GM19372 (cell line): Measurements from ENCODE around the gene CDC42EP4.

Experiments
- ATAC-seq: cut with Tn5 transposase; IDR thresholded peaks from one replicate; pipeline ENCODE4 v1.9.1; 2021; ENCODE audit warnings: mild to moderate bottlenecking, low read depth, moderate library complexity; ENCODE audit not compliant: unreplicated experiment

CDC42EP4 gene

DNA sequence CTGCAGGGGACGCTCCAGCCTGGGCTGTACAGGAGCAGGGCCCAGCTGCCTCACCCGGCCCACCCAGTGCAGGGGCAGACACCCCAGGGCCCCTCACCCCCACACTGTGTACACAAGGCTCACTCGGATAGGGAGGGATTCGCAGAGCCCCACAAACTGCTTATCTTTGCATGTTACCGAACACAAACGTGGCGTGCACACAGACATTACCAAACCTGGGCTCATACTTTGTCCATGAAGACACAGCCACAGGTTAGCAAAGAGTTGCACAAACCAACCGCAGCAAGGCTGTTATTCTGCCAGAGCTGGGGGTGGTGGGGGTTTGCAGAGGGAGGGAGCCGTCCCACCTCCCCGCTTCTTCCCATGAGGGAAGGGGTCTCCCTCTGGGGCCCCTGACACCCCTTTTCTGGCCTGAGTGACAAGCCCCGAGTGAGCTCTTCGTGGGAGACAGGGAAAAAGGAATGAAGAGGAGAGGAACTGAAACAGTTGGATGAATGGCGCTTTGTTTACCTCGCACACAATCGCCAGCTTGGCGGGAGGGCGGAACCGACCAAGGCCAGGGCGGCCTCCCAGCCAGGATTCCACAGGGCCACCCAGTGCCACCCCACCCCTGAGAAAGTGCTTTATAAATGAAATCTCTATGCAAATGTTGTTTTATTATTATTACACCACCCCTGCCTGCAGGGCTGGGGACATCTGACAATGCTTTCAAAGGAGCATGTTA, 49.7 kb downstream of the CDC42EP4 start:
- no peak for ATAC-seq

GRCh38 chr17:73261617-73261951, 50.2 kb downstream of the CDC42EP4 start, which contains the start of gene CPSF4L:
CPSF4L (minus strand) TSS chr17:73261880; CDS start chr17:73261818, 62 bp downstream.
- no peak for ATAC-seq

- no peak for ATAC-seq
Measured at GRCh38 chr17:73257516-73257915, 54.3 kb downstream of the CDC42EP4 start.

GRCh38 chr17:73256220-73256619, 55.6 kb downstream of the CDC42EP4 start:
- no peak for ATAC-seq

DNA sequence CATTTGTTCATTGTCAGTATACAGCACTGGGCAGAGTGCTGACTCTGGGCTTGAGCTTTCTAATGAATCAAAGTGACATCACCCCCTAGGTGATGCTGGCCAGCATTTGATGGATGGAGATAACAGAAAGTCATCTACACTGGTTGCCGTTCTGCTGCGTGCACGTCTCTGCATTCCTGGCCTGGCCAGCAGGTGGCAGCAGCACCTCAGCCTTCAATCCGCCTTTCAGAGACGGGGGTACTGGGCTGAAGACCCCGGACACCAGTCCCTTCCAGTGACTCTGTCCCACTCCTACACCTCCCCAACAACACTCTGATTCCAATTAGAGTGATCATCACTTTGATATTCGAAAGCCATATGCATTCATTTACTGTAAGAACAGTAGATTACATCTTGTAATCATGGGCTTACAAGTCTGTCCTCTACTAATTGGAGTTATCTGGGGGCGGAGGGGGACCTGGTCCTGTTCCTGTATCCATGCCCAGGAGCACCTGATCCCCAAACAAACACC, 56.1 kb downstream of the CDC42EP4 start:
- ATAC-seq: no peak

DNA sequence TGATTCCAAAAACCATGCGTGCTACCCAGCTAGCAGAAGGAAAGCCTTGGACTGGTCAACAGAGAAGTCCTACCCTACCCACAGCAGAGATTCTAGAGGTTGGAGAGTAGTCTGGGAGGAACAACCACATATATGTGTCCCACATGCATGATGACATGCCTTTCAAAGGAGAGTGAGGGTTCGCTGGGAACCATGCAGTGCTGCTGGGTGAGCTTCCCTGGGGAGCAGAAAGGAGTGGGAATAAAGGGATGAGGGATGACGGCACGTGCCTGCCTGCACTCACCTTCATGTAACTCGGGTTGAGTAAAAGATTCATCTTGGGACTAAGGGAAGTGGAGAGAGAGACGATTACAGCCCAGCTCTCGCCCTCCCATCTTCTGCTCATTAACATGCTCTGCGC, 59.9 kb downstream of the CDC42EP4 start:
- ATAC-seq: no peak

GRCh38 chr17:73250851-73251640, 60.8 kb downstream of the CDC42EP4 start:
- no peak for ATAC-seq

GRCh38 chr17:73249700-73250099, 62.1 kb downstream of the CDC42EP4 start:
- no peak for ATAC-seq

- no peak for ATAC-seq
Measured at GRCh38 chr17:73248532-73248931, 63.3 kb downstream of the CDC42EP4 start.

GRCh38 chr17:73247726-73248125, 64.1 kb downstream of the CDC42EP4 start:
- ATAC-seq: no peak

DNA sequence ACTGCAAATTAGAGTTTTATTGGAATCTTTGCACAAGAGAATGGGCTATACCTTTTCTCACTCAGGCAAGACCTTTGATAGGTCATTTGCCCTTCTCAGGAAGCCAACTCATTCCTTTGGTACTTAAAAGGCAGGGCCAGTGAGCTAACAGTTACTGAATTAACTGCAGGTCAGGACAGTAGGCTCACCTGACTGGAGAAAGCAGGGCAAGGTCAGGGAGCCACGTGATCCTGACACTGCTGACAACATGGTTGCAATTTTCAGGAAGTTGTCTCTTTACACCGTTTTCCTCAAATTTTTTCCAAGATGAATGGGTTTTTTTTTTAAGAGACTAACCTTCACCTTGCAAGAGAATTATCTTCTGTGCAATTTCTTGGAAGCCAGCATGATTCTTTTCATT, 71.2 kb downstream of the CDC42EP4 start:
- ATAC-seq: no peak

GRCh38 chr17:73237714-73238113, 74.1 kb downstream of the CDC42EP4 start:
- no peak for ATAC-seq

- ATAC-seq: no peak
Measured at GRCh38 chr17:73234736-73235135, 77.1 kb downstream of the CDC42EP4 start.
